Transverse colon (tissue), 4 donors: Measurements from ENCODE around the gene DECR2.

Experiments used
- EP300 ChIP-seq: sonication (generic); formaldehyde crosslinking; IDR thresholded peaks from one replicate; pipeline ENCODE4 v1.6.1; 2017; ENCODE audit warnings: antibody characterized with exemption, low read depth
- POLR2A ChIP-seq: fragments of 450-650 bp; IDR thresholded peaks from one replicate; pipeline ENCODE4 v1.6.1; 2016; ENCODE audit warnings: antibody characterized with exemption, mild to moderate bottlenecking, moderate library complexity
- POLR2AphosphoS5 ChIP-seq, 3 donors: sonication (generic); formaldehyde crosslinking; IDR thresholded peaks; one replicate each; pipeline ENCODE4 v1.6.1; 2016; ENCODE audit warnings: antibody characterized with exemption in 3 of 3
- TF ChIP-seq, protein P1 (sequence below), 5 experiments: fragments of 200-600 bp in 3 of 5; fragments of 450-650 bp in 2 of 5; sonication (generic) in 3 of 5; IDR thresholded peaks; 1 replicate in 2 of 5; 2 replicates in 3 of 5; pipeline ENCODE4 v1.5.1; 2016 to 2017; ENCODE audit warnings: antibody characterized with exemption in 5 of 5, inconsistent platforms in 3 of 5, mild to moderate bottlenecking in 2 of 5, moderate library complexity in 1 of 5

DNA sequence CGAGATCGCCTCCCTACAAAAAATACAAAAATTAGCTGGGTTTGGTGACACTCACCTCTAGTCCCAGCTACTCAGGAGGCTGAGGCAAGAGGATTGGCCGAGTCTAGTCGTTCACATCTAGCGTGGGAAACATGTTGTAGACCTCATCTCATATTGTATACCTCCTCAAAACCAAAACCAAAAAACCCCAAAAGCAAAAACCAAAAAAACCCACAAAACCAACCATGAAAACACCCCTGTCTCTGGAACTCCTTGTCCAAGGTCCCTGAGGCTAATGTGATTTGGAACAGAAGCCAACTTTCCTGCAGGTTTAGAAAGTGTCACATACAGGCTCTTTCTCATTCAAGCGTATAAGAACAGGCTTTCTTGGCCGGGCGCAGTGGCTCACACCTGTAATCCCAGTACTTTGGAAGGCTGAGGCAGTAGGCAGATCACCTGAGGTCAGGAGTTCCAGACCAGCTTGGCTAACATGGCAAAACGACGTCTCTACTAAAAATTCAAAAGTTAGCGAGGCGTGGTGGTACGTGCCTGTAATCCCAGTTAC, 52.8 kb downstream of the DECR2 start:
- TF ChIP-seq, protein P1, sequence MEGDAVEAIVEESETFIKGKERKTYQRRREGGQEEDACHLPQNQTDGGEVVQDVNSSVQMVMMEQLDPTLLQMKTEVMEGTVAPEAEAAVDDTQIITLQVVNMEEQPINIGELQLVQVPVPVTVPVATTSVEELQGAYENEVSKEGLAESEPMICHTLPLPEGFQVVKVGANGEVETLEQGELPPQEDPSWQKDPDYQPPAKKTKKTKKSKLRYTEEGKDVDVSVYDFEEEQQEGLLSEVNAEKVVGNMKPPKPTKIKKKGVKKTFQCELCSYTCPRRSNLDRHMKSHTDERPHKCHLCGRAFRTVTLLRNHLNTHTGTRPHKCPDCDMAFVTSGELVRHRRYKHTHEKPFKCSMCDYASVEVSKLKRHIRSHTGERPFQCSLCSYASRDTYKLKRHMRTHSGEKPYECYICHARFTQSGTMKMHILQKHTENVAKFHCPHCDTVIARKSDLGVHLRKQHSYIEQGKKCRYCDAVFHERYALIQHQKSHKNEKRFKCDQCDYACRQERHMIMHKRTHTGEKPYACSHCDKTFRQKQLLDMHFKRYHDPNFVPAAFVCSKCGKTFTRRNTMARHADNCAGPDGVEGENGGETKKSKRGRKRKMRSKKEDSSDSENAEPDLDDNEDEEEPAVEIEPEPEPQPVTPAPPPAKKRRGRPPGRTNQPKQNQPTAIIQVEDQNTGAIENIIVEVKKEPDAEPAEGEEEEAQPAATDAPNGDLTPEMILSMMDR (IDR thresholded peaks at IDR 0.05): no peak
- no peak for TF ChIP-seq POLR2AphosphoS5 (IDR thresholded peaks at IDR 0.05)
- TF ChIP-seq POLR2A: no peak
- TF ChIP-seq EP300: no peak
